ENCODE data around the gene NNAT. TPM values are rescaled to one million over a fixed set of nuclear protein-coding genes. Genes with fewer than 3 reads are reported as not detected.

Gene NNAT
- total and polyA plus RNA-seq, 2 experiments from 2014 or later, result 1.1 to 4.2 TPM

- Histone ChIP-seq H3K27me3 (no peaks in the 10 kb centered on the region), H3K4me1 (ENCODE audit: low read depth) (no peaks in the 10 kb centered on the region), H3K4me3 (no peak overlapping the region), H3K9me3 (ENCODE audit: low read depth) (no peaks in the 10 kb centered on the region), H3K27ac (no peak overlapping the region), H3K36me3 (no peaks in the 10 kb centered on the region)
- TF ChIP-seq, protein P1, sequence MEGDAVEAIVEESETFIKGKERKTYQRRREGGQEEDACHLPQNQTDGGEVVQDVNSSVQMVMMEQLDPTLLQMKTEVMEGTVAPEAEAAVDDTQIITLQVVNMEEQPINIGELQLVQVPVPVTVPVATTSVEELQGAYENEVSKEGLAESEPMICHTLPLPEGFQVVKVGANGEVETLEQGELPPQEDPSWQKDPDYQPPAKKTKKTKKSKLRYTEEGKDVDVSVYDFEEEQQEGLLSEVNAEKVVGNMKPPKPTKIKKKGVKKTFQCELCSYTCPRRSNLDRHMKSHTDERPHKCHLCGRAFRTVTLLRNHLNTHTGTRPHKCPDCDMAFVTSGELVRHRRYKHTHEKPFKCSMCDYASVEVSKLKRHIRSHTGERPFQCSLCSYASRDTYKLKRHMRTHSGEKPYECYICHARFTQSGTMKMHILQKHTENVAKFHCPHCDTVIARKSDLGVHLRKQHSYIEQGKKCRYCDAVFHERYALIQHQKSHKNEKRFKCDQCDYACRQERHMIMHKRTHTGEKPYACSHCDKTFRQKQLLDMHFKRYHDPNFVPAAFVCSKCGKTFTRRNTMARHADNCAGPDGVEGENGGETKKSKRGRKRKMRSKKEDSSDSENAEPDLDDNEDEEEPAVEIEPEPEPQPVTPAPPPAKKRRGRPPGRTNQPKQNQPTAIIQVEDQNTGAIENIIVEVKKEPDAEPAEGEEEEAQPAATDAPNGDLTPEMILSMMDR (IDR thresholded peaks at IDR 0.05; ENCODE audit: low read depth, low read length), result no peak
- DNase-seq (ENCODE audit: low read depth in 1 of 2, low spot score in 1 of 2), result no peak
Measured at GRCh38 chr20:37477041-37477440, 44.0 kb upstream of the NNAT start.

DNA sequence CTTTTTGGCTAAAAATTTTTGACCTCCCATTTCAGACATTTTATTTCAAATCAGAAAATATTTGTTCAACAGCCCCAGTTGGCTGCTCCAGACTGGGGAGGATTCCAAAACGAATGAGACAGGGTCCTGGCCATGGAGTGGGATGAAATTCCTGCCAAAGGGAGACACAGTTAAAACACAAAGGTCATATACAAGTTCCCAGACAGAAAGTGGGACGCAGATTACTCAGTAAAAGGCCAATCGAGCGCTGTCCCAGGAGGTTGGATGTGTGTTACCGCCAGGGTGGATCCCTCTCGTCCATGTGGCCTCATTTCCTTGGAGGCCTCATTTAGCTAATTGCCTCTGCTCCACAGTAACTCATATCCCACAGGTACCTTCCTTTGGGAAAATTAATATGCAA, 41.8 kb upstream of the NNAT start:
- no peak overlapping the region for H3K4me3 ChIP-seq
- TF ChIP-seq, protein P1 (IDR thresholded peaks at IDR 0.05; ENCODE audit: low read depth, low read length), result no peak
- H3K9me3 ChIP-seq (ENCODE audit: low read depth), result no peaks in the 10 kb centered on the region
- H3K4me1 ChIP-seq (ENCODE audit: low read depth), result no peaks in the 10 kb centered on the region
- no peaks in the 10 kb centered on the region for H3K36me3 ChIP-seq
- DNase-seq (ENCODE audit: low read depth in 1 of 2, low spot score in 1 of 2), result no peak
- no peak overlapping the region for H3K27ac ChIP-seq
- no peaks in the 10 kb centered on the region for H3K27me3 ChIP-seq

DNA sequence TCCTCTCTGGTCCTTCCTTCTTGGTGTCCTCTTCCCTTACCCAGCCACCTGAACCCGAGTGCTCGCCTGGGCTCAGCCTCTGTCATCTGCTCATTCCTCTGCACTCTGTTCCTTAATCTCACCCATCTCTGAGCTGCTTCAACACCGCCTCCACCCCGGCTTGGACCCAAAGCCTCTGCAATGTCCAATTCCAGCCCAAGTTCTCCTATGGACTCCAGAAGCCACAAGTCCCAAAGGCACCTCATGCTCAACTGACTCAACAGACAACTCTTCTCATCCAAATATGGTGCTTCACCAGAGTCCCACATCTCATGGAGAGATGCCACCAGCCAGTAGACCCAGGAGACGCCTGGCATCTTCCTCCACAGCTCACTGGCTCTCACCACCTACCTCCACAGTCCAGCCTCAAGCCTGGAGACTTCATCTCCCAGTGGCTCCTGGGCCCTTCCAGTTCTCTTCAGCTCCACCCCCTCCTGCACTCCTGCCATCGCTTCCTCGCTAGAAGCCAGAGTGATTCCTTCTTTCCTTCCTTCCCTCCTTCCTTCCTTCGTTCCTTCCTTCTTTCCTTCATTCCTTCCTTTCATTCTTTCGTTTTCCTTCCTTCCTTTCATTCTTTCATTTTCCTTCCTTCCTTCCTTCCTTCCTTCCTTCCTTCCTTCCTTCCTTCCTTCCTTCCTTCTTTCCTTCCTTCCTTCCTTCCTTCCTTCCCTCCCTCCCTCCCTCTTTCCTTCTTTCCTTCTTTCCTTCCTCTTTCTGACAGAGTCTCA, 40.9 kb upstream of the NNAT start:
- Histone ChIP-seq H3K4me3 (no peak overlapping the region), H3K27ac (no peak overlapping the region), H3K9me3 (ENCODE audit: low read depth) (no peaks in the 10 kb centered on the region), H3K4me1 (ENCODE audit: low read depth) (no peaks in the 10 kb centered on the region), H3K36me3 (no peaks in the 10 kb centered on the region), H3K27me3 (no peaks in the 10 kb centered on the region)
- no peak for DNase-seq (ENCODE audit: low read depth in 1 of 2, low spot score in 1 of 2)
- TF ChIP-seq, protein P1 (IDR thresholded peaks at IDR 0.05; ENCODE audit: low read depth, low read length), result no peak

DNA sequence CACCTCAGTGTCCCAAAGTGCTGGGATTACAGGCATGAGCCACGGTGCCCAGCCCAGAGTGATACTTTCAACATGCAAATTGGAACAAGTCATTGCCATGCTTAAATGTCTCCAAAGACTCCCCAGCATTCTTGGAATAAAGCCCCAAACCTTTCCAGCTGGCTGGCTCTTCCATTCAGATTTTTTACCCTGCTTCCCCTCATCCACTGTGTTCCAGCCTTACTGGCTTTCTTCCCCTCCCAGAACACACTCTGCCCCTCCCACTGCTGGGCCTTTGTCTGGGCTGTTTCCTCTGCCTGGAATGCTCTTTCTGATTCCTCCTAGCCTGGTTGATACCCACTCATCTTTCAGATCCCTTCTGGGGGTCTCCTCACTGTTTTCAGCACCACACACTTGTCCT, 40.1 kb upstream of the NNAT start:
- H3K36me3 ChIP-seq, result no peaks in the 10 kb centered on the region

GRCh38 chr20:37481610-37482009, 39.4 kb upstream of the NNAT start:
- Histone ChIP-seq H3K27me3 (no peaks in the 10 kb centered on the region), H3K4me1 (ENCODE audit: low read depth) (peaks cover 2% of the 10 kb centered on the region), H3K9me3 (ENCODE audit: low read depth) (no peaks in the 10 kb centered on the region), H3K36me3 (no peaks in the 10 kb centered on the region), H3K27ac (no peak overlapping the region), H3K4me3 (no peak overlapping the region)
- TF ChIP-seq, protein P1 (IDR thresholded peaks at IDR 0.05; ENCODE audit: low read depth, low read length), result no peak
- DNase-seq (ENCODE audit: low read depth in 1 of 2, low spot score in 1 of 2), result no peak

More for the DNA sequence above, 40.1 kb upstream of the NNAT start:
- Histone ChIP-seq H3K9me3 (ENCODE audit: low read depth) (no peaks in the 10 kb centered on the region), H3K27me3 (no peaks in the 10 kb centered on the region), H3K4me3 (no peak overlapping the region), H3K4me1 (ENCODE audit: low read depth) (no peaks in the 10 kb centered on the region), H3K27ac (no peak overlapping the region)
- no peak for DNase-seq (ENCODE audit: low read depth in 1 of 2, low spot score in 1 of 2)
- TF ChIP-seq, protein P1 (IDR thresholded peaks at IDR 0.05; ENCODE audit: low read depth, low read length), result no peak
